Ovary (tissue), 3 donors: ENCODE data around the gene CDKL1.

Experiments
- EP300 ChIP-seq: sonication (generic); formaldehyde crosslinking; IDR thresholded peaks from one replicate; pipeline ENCODE4 v1.6.1; 2017; ENCODE audit warnings: antibody characterized with exemption
- POLR2A ChIP-seq: fragments of 450-650 bp; IDR thresholded peaks from one replicate; pipeline ENCODE4 v1.6.1; 2017; ENCODE audit warnings: antibody characterized with exemption, mild to moderate bottlenecking, moderate library complexity
- TF ChIP-seq, protein P1 (sequence below), 3 donors: fragments of 450-650 bp in 2 of 3; fragments of 200-600 bp in 1 of 3; IDR thresholded peaks; one replicate each; pipeline versions ENCODE4 v1.5.1 to v1.8.0; 2016 to 2022; ENCODE audit warnings: antibody characterized with exemption in 3 of 3, mild to moderate bottlenecking in 1 of 3
- donor health status: DM: no; HTN: no; CAD: no.

DNA sequence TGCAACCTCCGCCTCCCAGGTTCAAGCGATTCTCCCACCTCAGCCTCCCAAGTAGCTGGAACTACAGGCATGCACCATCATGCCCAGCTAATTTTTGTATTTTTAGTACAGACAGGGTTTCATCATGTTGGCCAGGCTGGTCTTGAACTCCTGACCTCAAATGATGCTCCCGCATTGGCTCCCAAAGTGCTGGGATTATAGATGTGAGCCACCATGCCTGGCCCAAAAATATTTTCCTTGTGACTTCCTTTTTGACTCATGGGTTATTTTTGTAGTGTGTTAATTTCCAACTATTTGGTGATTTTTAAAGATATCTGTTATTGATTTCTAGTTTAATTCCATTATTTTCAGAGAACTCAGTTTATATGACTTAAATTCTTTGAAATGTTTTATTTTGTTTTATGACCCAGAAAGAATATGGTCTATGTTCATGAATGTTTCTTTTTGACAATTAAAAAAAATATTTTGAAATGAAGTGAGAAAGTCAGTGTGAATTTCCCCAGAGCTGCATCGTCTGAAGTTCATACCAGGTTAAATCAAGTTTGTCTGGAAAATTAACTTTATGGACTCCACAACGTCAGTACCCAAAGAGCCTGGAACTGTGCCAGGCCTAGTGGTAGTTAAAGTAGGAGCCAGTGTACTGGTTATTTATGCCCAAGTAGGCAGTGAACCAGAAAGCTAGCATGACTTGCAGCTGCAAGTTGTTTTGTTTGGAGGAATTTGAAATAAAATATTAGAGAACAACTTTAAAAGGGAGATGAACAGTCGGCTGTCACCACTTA, 2.8 kb upstream of the CDKL1 start:
- TF ChIP-seq, protein P1, sequence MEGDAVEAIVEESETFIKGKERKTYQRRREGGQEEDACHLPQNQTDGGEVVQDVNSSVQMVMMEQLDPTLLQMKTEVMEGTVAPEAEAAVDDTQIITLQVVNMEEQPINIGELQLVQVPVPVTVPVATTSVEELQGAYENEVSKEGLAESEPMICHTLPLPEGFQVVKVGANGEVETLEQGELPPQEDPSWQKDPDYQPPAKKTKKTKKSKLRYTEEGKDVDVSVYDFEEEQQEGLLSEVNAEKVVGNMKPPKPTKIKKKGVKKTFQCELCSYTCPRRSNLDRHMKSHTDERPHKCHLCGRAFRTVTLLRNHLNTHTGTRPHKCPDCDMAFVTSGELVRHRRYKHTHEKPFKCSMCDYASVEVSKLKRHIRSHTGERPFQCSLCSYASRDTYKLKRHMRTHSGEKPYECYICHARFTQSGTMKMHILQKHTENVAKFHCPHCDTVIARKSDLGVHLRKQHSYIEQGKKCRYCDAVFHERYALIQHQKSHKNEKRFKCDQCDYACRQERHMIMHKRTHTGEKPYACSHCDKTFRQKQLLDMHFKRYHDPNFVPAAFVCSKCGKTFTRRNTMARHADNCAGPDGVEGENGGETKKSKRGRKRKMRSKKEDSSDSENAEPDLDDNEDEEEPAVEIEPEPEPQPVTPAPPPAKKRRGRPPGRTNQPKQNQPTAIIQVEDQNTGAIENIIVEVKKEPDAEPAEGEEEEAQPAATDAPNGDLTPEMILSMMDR (IDR thresholded peaks at IDR 0.05): no peak
- TF ChIP-seq POLR2A (no peak), EP300 (no peak)
